ENCODE results near the gene POLR2F.

The POLR2F gene

GRCh38 chr22:38017939-38018885 is 64.7 kb downstream of the POLR2F start:
- H2AFZ ChIP-seq (ENCODE audit: low read depth, low read length): no peak overlapping the region
- peaks cover 9% of the 10 kb centered on the region for H3K4me1 ChIP-seq (ENCODE audit: insufficient read depth, low read length)
- peaks cover 2% of the 10 kb centered on the region for H3K9me3 ChIP-seq (ENCODE audit: low read length)
- H3K27me3 ChIP-seq (ENCODE audit: insufficient read depth, low read length): no peaks in the 10 kb centered on the region
- no peak overlapping the region for H3K4me3 ChIP-seq (ENCODE audit: low read length)
- no peaks in the 10 kb centered on the region for H3K36me3 ChIP-seq (ENCODE audit: insufficient read depth, low read length)
